ENCODE measurements around the gene TPRG1. TPM values are rescaled to one million over a fixed set of nuclear protein-coding genes. Genes with fewer than 3 reads are reported as not detected.

TPRG1 gene
- total and polyA plus RNA-seq, 8 donors = 0.12 to 4.4 (median 1.2) TPM; not detected in 1

DNA sequence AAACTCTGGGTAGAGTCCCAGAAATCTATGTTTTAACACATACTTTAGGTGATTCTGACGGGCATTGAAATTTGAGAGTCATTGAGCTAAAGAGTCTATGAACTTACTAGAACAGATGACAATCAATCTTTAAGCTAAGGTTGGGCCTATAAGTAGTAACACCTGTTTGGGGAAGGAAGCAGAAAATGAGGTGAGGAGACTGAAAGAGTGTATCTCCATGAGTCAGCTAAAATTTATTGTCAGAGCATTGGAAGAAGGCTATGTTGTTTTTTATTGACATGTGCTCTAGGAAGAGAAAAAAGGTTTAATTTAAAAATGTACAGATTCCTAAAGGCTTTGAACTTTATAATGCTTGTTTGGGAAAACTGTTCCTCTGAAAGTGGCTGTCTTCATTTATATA lies 42.9 kb downstream of the TPRG1 start:
- no peak for DNase-seq
- WGBS, 2 donors = 83 to 98% methylated on average over 1 of the region's 1 CpG
- H3K27ac ChIP-seq = no peak overlapping the region
- H3K4me1 ChIP-seq = no peaks in the 10 kb centered on the region
- TF ChIP-seq, protein P1, sequence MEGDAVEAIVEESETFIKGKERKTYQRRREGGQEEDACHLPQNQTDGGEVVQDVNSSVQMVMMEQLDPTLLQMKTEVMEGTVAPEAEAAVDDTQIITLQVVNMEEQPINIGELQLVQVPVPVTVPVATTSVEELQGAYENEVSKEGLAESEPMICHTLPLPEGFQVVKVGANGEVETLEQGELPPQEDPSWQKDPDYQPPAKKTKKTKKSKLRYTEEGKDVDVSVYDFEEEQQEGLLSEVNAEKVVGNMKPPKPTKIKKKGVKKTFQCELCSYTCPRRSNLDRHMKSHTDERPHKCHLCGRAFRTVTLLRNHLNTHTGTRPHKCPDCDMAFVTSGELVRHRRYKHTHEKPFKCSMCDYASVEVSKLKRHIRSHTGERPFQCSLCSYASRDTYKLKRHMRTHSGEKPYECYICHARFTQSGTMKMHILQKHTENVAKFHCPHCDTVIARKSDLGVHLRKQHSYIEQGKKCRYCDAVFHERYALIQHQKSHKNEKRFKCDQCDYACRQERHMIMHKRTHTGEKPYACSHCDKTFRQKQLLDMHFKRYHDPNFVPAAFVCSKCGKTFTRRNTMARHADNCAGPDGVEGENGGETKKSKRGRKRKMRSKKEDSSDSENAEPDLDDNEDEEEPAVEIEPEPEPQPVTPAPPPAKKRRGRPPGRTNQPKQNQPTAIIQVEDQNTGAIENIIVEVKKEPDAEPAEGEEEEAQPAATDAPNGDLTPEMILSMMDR (IDR thresholded peaks at IDR 0.05) = no peak
- no peak for ATAC-seq
- no peaks in the 10 kb centered on the region for H3K9me3 ChIP-seq
- no peak overlapping the region for H3K4me3 ChIP-seq
- H3K36me3 ChIP-seq = no peaks in the 10 kb centered on the region
- intact Hi-C loops (cut with DNase I) = no loop called here
- H3K27me3 ChIP-seq = no peaks in the 10 kb centered on the region
- no peak for FAIRE-seq

DNA sequence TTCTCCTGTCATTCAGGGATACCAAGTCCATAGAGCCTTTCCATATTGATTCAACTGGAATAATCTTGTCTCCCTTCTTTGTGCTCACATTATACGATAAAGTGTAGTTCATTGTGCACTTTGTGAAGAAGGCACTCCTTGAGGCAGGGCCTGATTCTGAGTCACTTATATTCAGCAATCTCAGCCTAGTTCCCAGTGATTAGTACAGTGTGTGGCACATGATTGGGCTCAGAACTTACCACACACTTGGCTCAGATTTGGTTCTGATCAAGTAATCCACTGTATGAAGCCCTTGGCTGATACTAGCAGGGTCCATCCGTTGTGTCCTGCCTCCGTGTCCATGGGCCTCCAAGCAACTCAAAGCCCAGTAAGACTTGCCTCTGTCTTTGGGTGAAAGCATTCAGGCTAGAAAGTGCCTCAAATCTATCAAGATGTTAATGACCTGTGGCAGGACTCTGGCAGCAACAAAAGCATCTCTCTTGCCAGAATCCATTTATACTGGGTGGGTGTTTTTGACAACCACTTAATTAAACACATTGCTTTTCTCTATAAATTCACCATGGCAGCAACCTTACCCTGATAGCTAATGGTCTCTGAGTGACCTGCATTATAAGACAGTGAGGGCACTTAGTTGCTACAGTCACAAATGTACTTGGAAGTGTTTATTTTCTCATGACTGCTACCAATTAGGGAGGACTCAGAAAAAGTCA lies 51.3 kb downstream of the TPRG1 start:
- TF ChIP-seq, protein P1 (IDR thresholded peaks at IDR 0.05) = no peak
- 71 to 77% methylated on average over 3 of the region's 3 CpGs for WGBS, 2 donors

DNA sequence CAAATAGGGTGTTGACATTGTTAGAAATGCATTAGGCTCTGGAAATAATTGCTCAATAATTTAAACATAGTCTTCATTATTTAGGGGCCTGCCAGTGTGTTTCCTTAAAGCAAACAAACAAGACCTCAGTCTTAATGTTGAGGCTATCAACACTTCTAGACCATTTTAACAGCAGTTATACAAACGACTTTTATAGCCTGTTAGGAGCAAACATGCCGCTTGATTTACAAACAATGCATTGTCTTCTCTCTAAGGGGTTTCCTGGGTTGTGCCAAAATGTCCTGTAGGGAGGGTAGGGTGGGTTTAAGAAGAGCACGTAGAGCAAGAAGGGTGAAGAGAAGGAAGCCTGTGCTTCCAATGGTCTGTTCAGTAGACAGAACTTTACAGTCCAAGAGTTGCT lies 53.7 kb downstream of the TPRG1 start:
- Histone ChIP-seq H3K9me3 (no peaks in the 10 kb centered on the region), H3K27me3 (no peaks in the 10 kb centered on the region), H3K4me1 (no peaks in the 10 kb centered on the region), H3K27ac (no peak overlapping the region), H3K4me3 (no peak overlapping the region), H3K36me3 (no peaks in the 10 kb centered on the region)
- DNase-seq (no peak), FAIRE-seq (no peak), ATAC-seq (no peak)
- WGBS, 2 donors = 56 to 65% methylated on average over 3 of the region's 3 CpGs
- TF ChIP-seq, protein P1 (IDR thresholded peaks at IDR 0.05) = no peak
- intact Hi-C loops (cut with DNase I) = no loop called here

More for the DNA sequence above, 51.3 kb downstream of the TPRG1 start:
- peak in 2 of 4 donors; percentile 54 to 55 for ATAC-seq
- DNase-seq = no peak
- FAIRE-seq = no peak
- no peaks in the 10 kb centered on the region for H3K36me3 ChIP-seq
- no peak overlapping the region for H3K4me3 ChIP-seq
- no peaks in the 10 kb centered on the region for H3K27me3 ChIP-seq
- no peaks in the 10 kb centered on the region for H3K4me1 ChIP-seq
- intact Hi-C loops (cut with DNase I) = no loop called here
- no peaks in the 10 kb centered on the region for H3K9me3 ChIP-seq
- H3K27ac ChIP-seq = no peak overlapping the region

DNA sequence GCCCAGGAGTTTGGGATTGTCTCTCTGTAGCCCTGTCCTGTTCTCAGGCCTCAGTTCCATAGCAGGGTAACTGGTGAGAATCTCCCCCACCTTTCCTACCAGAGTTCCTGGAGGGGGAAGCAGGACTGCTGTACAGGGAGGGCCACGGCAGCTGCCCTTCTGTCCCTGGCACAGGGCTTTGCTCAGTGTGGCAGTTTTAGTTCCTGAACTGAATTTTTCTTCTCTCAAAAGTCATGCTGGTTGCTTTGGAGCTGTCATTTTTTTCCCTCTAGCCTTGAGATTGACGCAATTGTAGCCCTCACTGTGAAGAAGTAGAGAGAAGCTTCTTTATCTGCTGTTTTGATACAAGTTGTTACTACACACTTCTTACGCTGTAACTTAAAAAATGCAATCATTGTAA lies 55.5 kb downstream of the TPRG1 start:
- no peak for DNase-seq
- TF ChIP-seq, protein P1 (IDR thresholded peaks at IDR 0.05) = no peak
- H3K4me1 ChIP-seq = no peaks in the 10 kb centered on the region
- no peak for ATAC-seq
- no peaks in the 10 kb centered on the region for H3K36me3 ChIP-seq
- H3K27me3 ChIP-seq = no peaks in the 10 kb centered on the region
- H3K9me3 ChIP-seq = no peaks in the 10 kb centered on the region
- WGBS, 2 donors = 86 to 91% methylated on average over 3 of the region's 3 CpGs
- H3K4me3 ChIP-seq = no peak overlapping the region
- no peak overlapping the region for H3K27ac ChIP-seq
- no peak for FAIRE-seq
- intact Hi-C loops (cut with DNase I) = no loop called here

DNA sequence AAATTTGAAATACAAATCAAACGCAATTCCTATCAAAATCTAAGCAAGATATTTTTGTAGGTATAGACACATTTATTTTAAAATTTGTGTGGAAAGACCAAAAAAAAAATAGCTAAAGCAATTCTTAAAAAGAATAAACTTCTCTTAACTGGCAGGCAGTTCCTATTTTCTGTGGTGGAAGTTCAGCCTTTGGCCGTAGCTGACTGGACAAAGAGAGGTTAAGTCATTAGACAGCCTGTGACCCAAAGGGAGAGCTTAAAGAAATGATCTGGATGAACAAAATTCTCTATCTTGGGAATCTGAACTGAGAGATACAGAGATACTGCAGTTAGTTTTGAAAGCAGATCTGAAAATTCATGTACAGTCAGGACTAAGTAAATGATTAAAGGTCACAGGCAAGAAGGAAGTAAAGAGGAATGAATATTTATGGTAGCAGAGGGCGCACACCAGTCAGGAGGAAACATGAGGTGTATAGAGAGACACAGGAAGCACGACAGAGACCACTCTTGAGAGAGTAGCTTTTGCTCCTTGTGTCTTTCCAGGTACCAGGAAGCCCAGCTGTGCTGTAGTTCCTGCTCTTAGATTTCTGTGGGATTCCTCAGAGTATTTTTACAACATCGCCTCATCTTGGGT lies 57.5 kb downstream of the TPRG1 start:
- TF ChIP-seq, protein P1 (IDR thresholded peaks at IDR 0.05) = no peak
- Histone ChIP-seq H3K27me3 (no peaks in the 10 kb centered on the region), H3K27ac (no peak overlapping the region), H3K36me3 (no peaks in the 10 kb centered on the region), H3K9me3 (no peaks in the 10 kb centered on the region), H3K4me1 (no peaks in the 10 kb centered on the region), H3K4me3 (no peak overlapping the region)
- DNase-seq (no peak), FAIRE-seq (no peak), ATAC-seq (peak in 3 of 4 donors; percentile 51 to 56 (median 51))
- 69 to 71% methylated on average over 5 of the region's 5 CpGs for WGBS, 2 donors
- intact Hi-C loops (cut with DNase I) = no loop called here

Data from pancreas (tissue), 10 donors.